Gastrocnemius medialis (tissue), 4 donors: ENCODE results near the gene TSPAN10. TPM values are rescaled to one million over a fixed set of nuclear protein-coding genes. Genes with fewer than 3 reads are reported as not detected.
A peak's percentile ranks its signal among the peaks of the same experiment; 100 is the strongest.
"Not testable (repeated sequence)": the region's sequence is repeated elsewhere in the genome, so short reads cannot be mapped to it uniquely, and the experiment has no call there.

Source experiments
- ATAC-seq, 2 donors: fragments of 150-250 bp; one replicate each; pipeline ENCODE4 v1.9.1; 2016
- DNase-seq, 2 donors: peaks; one replicate each; pipeline ENCODE4 v3.0.0-alpha.2; 2019
- H3K27ac ChIP-seq, 4 donors: fragments of 200-600 bp; sonication (generic); 1 replicate in 1 of 4; 2 replicates in 3 of 4; pipeline ENCODE4 v1.5.1; 2016 to 2018; ENCODE audit warnings: mild to moderate bottlenecking in 2 of 4, moderate library complexity in 1 of 4
- H3K27me3 ChIP-seq, 3 donors: fragments of 200-600 bp; sonication (generic) in 2 of 3; 1 replicate in 1 of 3; 2 replicates in 2 of 3; pipeline versions ENCODE4 v1.5.1 to v1.6.0; 2016 to 2019; ENCODE audit warnings: mild to moderate bottlenecking in 1 of 3, moderate library complexity in 1 of 3
- H3K36me3 ChIP-seq, 2 donors: fragments of 200-600 bp; sonication (generic) in 1 of 2; one replicate each; pipeline ENCODE4 v1.5.1; 2017 to 2018
- H3K4me1 ChIP-seq, 2 donors: fragments of 200-600 bp; sonication (generic) in 1 of 2; one replicate each; pipeline ENCODE4 v1.5.1; 2016 to 2017; ENCODE audit warnings: mild to moderate bottlenecking in 2 of 2
- H3K4me3 ChIP-seq, 4 donors: fragments of 200-600 bp; sonication (generic) in 3 of 4; 1 replicate in 1 of 4; 2 replicates in 3 of 4; pipeline ENCODE4 v1.5.1; 2016 to 2019; ENCODE audit warnings: mild to moderate bottlenecking in 2 of 4
- H3K9me3 ChIP-seq, 3 donors: fragments of 200-600 bp; sonication (generic) in 2 of 3; 1 replicate in 1 of 3; 2 replicates in 2 of 3; pipeline ENCODE4 v1.5.1; 2016 to 2019
- POLR2A ChIP-seq, 2 donors: fragments of 450-650 bp; IDR thresholded peaks; one replicate each; pipeline ENCODE4 v1.6.1; 2017; ENCODE audit warnings: antibody characterized with exemption in 2 of 2, mild to moderate bottlenecking in 2 of 2, moderate library complexity in 2 of 2
- in situ Hi-C, 4 donors: fragments of 200-750 bp; cut with MboI; loops; one replicate each; pipeline versions ENCODE4 v1.15.0 to v1.8.0; 2017; ENCODE audit warnings: low sequenced_read_pairs in 4 of 4
- intact Hi-C: fragments of 100-400 bp; cut with DNase I; formaldehyde crosslinking; loops from one replicate; pipeline ENCODE4 v1.15.1; 2023; ENCODE audit warnings: low total_unique reads
- total RNA-seq, 4 donors: library from RNA; depleted of rRNA; stranded (reverse); fragments of >200 nt; gene quantifications; one replicate each; pipeline versions ENCODE4 v1.1.0 to v1.2.3, GENCODE V29; 2016
- TF ChIP-seq, protein P1 (sequence below), 5 experiments: fragments of 450-650 bp in 3 of 5; fragments of 200-600 bp in 2 of 5; sonication (generic) in 2 of 5; IDR thresholded peaks in 4 of 5; conservative IDR thresholded peaks in 1 of 5; 1 replicate in 4 of 5; 2 replicates in 1 of 5; pipeline ENCODE4 v1.5.1; 2016 to 2019; ENCODE audit warnings: antibody characterized with exemption in 5 of 5, mild to moderate bottlenecking in 3 of 5, moderate library complexity in 3 of 5

TSPAN10 gene
- total RNA-seq, 4 donors from 2014 or later, result 0.22 to 0.26 TPM; not detected in 2

DNA sequence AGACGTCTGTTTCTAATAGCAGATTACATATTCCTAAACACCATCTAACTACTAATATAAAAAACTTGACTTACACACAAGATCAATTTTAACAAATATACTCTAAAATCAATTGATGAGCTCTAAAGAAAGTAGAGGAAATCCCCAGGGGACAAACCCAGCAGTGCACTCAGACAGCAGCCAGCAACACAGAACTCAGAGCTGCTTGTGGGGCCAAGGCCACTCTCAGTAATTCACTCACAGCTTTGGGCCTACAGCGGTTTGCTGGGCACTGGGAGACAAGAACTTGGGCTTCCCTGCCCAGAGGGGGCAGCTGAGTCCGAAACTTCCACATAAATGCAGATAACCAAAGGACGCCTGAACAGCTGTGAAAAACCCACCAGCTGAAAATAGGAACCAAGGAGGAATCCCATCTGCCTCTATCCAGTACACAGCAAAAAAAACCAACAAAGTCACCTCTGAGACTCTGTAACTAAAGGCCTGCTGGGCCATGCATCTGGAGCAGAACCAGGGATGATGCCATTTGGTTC is 21.5 kb upstream of the TSPAN10 start:
- Histone ChIP-seq H3K36me3 (peaks cover 0 to 53% of the 10 kb centered on the region in 2 donors), H3K9me3 (no peaks in the 10 kb centered on the region), H3K4me1 (peaks cover 18 to 24% of the 10 kb centered on the region in 2 donors), H3K27me3 (no peaks in the 10 kb centered on the region), H3K27ac (peak overlapping the region in 2 of 4 donors; percentile 72 to 81), H3K4me3 (no peak overlapping the region)
- ATAC-seq (no peak), DNase-seq (no peak)
- TF ChIP-seq, protein P1, sequence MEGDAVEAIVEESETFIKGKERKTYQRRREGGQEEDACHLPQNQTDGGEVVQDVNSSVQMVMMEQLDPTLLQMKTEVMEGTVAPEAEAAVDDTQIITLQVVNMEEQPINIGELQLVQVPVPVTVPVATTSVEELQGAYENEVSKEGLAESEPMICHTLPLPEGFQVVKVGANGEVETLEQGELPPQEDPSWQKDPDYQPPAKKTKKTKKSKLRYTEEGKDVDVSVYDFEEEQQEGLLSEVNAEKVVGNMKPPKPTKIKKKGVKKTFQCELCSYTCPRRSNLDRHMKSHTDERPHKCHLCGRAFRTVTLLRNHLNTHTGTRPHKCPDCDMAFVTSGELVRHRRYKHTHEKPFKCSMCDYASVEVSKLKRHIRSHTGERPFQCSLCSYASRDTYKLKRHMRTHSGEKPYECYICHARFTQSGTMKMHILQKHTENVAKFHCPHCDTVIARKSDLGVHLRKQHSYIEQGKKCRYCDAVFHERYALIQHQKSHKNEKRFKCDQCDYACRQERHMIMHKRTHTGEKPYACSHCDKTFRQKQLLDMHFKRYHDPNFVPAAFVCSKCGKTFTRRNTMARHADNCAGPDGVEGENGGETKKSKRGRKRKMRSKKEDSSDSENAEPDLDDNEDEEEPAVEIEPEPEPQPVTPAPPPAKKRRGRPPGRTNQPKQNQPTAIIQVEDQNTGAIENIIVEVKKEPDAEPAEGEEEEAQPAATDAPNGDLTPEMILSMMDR (IDR thresholded peaks at IDR 0.05 in 4 of 5, conservative IDR thresholded peaks at IDR 0.05 in 1 of 5), result no peak
- no peak for TF ChIP-seq POLR2A (IDR thresholded peaks at IDR 0.05)
- intact Hi-C loops, result no loop called here
- in situ Hi-C loops, result loop anchor here in 1 of 4 donors (25.0 kb wide), 1 partner anchor 353 kb away; no protein-coding TSS in a partner anchor

DNA sequence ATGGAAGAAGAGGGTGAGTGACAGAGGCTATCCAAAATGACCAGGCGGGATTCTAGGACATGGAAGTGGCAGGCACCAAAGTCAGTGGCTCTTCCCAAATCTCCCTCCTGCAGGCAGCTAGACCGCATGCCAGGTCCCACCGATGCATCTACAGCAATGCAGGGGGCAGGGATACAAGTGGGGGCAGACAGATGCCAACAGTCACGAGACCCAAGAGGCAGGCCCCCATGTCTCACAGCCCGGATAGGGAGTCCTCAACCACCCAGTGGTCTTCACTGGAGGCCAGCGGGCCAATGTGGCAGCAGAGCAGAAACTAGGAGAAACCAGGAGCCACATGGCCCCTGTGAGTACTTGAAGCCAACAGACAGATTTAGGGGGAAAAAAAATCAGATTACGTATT is 20.1 kb upstream of the TSPAN10 start:
- Histone ChIP-seq H3K27me3 (no peaks in the 10 kb centered on the region), H3K36me3 (peaks cover 0 to 57% of the 10 kb centered on the region in 2 donors), H3K9me3 (no peaks in the 10 kb centered on the region), H3K4me1 (peaks cover 18 to 24% of the 10 kb centered on the region in 2 donors), H3K4me3 (no peak overlapping the region), H3K27ac (no peak overlapping the region)
- ATAC-seq, result no peak
- in situ Hi-C loops (loop anchor here in 1 of 4 donors (25.0 kb wide), 1 partner anchor 355 kb away; no protein-coding TSS in a partner anchor), intact Hi-C loops (no loop called here)
- no peak for TF ChIP-seq POLR2A (IDR thresholded peaks at IDR 0.05)
- TF ChIP-seq, protein P1 (IDR thresholded peaks at IDR 0.05 in 4 of 5, conservative IDR thresholded peaks at IDR 0.05 in 1 of 5), result no peak
- no peak for DNase-seq

DNA sequence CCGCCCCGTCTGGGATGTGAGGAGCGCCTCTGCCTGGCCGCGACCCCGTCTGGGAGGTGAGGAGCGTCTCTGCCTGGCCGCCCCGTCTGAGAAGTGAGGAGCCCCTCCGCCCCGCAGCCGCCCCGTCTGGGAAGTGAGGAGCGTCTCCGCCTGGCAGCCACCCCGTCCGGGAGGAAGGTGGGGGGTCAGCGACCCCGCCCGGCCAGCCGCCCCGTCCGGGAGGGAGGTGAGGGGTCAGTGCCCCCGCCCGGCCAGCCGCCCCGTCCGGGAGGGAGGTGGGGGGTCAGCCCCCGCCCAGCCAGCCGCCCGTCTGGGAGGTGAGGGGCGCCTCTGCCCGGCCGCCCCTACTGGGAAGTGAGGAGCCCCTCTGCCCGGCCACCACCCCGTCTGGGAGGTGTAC is 18.7 kb upstream of the TSPAN10 start:
- DNase-seq, H3K4me3 ChIP-seq, intact Hi-C loops, ATAC-seq, H3K9me3 ChIP-seq, H3K27ac ChIP-seq, H3K27me3 ChIP-seq: not testable (repeated sequence)
- in situ Hi-C loops, result loop anchor here in 1 of 4 donors (25.0 kb wide), 1 partner anchor 356 kb away; no protein-coding TSS in a partner anchor
- peaks cover 0 to 57% of the 10 kb centered on the region in 2 donors for H3K36me3 ChIP-seq
- H3K4me1 ChIP-seq, result peaks cover 18 to 22% of the 10 kb centered on the region in 2 donors

DNA sequence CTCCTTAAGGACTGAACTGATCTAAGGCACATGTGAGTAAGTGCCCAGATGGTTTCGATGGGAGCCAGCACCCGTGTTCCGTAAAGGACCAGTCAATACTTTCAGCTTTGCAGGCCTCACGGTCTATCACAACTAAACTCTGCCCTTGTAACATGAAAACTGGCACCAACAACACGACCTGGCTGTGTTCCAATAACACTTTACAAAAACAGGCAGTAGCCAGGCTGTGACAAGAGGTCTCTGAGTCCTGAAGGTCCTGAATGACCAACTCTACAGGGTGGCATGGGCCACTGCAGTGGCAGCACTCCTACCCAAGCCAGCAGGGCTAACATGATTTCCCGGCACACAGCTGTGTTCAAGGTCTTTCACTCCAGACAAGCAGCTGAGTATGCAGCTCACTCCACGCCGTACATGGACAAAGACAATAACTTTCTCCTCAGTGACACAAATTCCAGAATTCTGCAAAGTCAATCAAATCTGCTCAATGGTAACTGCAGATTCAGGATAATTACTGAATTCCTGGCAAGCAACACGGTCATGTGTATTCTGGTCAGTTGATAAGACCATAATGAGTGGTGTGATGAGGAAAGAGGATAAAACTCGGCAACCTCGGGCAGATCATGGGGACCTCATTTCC is 15.4 kb upstream of the TSPAN10 start:
- H3K36me3 ChIP-seq, result peaks cover 0 to 72% of the 10 kb centered on the region in 2 donors
- DNase-seq, result no peak
- ATAC-seq, result peak; percentile 11 to 23
- intact Hi-C loops, result no loop called here
- H3K4me3 ChIP-seq, result no peak overlapping the region
- in situ Hi-C loops, result loop anchor here in 1 of 4 donors (25.0 kb wide), 1 partner anchor 359 kb away; no protein-coding TSS in a partner anchor
- no peaks in the 10 kb centered on the region for H3K9me3 ChIP-seq
- H3K4me1 ChIP-seq, result no peaks in the 10 kb centered on the region
- TF ChIP-seq POLR2A (IDR thresholded peaks at IDR 0.05), result no peak
- TF ChIP-seq, protein P1 (IDR thresholded peaks at IDR 0.05 in 4 of 5, conservative IDR thresholded peaks at IDR 0.05 in 1 of 5), result no peak
- peak overlapping the region in 2 of 4 donors; percentile 20 to 25 for H3K27ac ChIP-seq
- H3K27me3 ChIP-seq, result no peaks in the 10 kb centered on the region

DNA sequence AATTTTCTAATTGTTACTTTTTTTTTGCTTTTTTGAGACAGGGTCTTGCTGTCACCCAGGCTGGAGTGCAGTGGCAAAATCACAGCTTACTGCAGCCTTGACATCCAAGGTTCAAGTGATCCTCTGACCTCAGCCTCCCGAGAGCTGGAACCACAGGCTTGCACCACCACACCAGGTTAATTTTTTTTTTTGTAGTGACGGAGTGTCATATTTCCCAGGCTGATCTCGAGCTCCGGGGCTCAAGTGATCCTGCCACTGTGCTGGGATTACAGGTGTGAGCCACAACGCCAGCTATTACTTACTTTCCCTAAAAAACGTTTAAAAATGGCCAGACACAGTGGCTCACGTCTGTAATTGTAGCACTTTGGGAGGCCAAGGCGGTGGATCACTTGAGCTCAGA is 6.7 kb upstream of the TSPAN10 start:
- intact Hi-C loops (no loop called here), in situ Hi-C loops (no loop called here)
- no peaks in the 10 kb centered on the region for H3K9me3 ChIP-seq
- DNase-seq (peak in 1 of 2 donors; percentile 38), ATAC-seq (peak; percentile 56 to 72)
- H3K27ac ChIP-seq, result peak overlapping the region; percentile 58 to 78 (median 74)
- peaks cover 24 to 31% of the 10 kb centered on the region in 2 donors for H3K4me1 ChIP-seq
- no peaks in the 10 kb centered on the region for H3K27me3 ChIP-seq
- no peak overlapping the region for H3K4me3 ChIP-seq
- peaks cover 0 to 46% of the 10 kb centered on the region in 2 donors for H3K36me3 ChIP-seq
- TF ChIP-seq POLR2A (IDR thresholded peaks at IDR 0.05), result no peak
- TF ChIP-seq, protein P1 (IDR thresholded peaks at IDR 0.05 in 4 of 5, conservative IDR thresholded peaks at IDR 0.05 in 1 of 5), result no peak
